HG03469 (cell line): ENCODE data around the gene RUNX2.

Source experiments
- ATAC-seq: cut with Tn5 transposase; IDR thresholded peaks from one replicate; pipeline ENCODE4 v1.9.1; 2021; ENCODE audit warnings: mild to moderate bottlenecking, moderate library complexity, moderate number of reproducible peaks; ENCODE audit not compliant: unreplicated experiment

Gene RUNX2

GRCh38 chr6:45635284-45635867 lies 307.2 kb downstream of the RUNX2 start:
- no peak for ATAC-seq

- ATAC-seq = no peak
Observed at GRCh38 chr6:45637056-45637455, 308.9 kb downstream of the RUNX2 start.

- no peak for ATAC-seq
Observed at GRCh38 chr6:45637611-45638257, 309.6 kb downstream of the RUNX2 start.

GRCh38 chr6:45640081-45640491 lies 312.0 kb downstream of the RUNX2 start:
- no peak for ATAC-seq

GRCh38 chr6:45640811-45641210 lies 312.7 kb downstream of the RUNX2 start:
- ATAC-seq = no peak

- no peak for ATAC-seq
Observed at GRCh38 chr6:45642331-45643125, 314.4 kb downstream of the RUNX2 start.

- no peak for ATAC-seq
Observed at GRCh38 chr6:45643126-45643525, 315.0 kb downstream of the RUNX2 start.

- no peak for ATAC-seq
Observed at GRCh38 chr6:45644720-45645119, 316.6 kb downstream of the RUNX2 start.

GRCh38 chr6:45645302-45645701 lies 317.2 kb downstream of the RUNX2 start:
- ATAC-seq = no peak

GRCh38 chr6:45647341-45648261 lies 319.5 kb downstream of the RUNX2 start:
- ATAC-seq = no peak

GRCh38 chr6:45648262-45648620 lies 320.1 kb downstream of the RUNX2 start:
- no peak for ATAC-seq

- no peak for ATAC-seq
Observed at GRCh38 chr6:45650524-45651135, 322.5 kb downstream of the RUNX2 start.

GRCh38 chr6:45651301-45651700 lies 323.2 kb downstream of the RUNX2 start:
- ATAC-seq = no peak

- no peak for ATAC-seq
Observed at GRCh38 chr6:45652416-45652815, 324.3 kb downstream of the RUNX2 start.

GRCh38 chr6:45653117-45653883 lies 325.2 kb downstream of the RUNX2 start:
- no peak for ATAC-seq

GRCh38 chr6:45654673-45655072 lies 326.5 kb downstream of the RUNX2 start:
- no peak for ATAC-seq

- ATAC-seq = no peak
Observed at GRCh38 chr6:45655745-45656476, 327.8 kb downstream of the RUNX2 start.

- ATAC-seq = no peak
Observed at GRCh38 chr6:45657226-45657625, 329.1 kb downstream of the RUNX2 start.

GRCh38 chr6:45658400-45658799 lies 330.3 kb downstream of the RUNX2 start:
- no peak for ATAC-seq
